ENCODE data around the gene CBARP.

CBARP gene

DNA sequence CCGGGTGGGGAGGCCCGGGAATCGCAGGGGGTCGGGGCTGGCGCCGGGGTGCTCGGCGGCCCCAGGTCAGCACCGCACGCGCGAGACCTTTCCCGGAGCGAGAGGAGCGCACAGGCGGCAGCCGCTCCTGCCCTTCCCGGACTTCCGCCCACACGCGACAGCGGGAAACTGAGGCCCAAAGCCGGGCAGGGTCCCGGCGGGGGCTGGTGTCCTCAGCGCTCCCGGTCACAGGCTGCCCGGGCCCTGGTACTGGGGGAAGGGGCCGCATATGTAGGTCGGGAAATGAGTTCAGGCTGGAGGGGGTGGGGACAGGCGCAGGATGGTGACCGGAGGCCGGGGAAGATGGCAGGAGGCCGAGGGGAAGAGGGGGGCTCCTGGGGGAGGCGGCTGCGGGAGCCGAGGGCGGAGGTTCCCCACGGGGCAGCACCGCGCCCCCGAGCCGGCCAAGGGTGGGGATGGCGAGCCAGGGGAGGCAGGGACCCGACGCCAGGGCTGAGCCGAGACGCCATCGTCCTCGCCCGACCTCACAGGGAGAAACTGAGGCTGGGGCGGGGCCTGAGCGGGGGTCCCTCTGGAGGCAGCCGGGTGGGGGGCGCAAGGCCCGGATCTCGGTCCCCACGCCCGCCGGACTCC lies 662 bp downstream of the CBARP start (continued):
- TF ChIP-seq, protein P1, sequence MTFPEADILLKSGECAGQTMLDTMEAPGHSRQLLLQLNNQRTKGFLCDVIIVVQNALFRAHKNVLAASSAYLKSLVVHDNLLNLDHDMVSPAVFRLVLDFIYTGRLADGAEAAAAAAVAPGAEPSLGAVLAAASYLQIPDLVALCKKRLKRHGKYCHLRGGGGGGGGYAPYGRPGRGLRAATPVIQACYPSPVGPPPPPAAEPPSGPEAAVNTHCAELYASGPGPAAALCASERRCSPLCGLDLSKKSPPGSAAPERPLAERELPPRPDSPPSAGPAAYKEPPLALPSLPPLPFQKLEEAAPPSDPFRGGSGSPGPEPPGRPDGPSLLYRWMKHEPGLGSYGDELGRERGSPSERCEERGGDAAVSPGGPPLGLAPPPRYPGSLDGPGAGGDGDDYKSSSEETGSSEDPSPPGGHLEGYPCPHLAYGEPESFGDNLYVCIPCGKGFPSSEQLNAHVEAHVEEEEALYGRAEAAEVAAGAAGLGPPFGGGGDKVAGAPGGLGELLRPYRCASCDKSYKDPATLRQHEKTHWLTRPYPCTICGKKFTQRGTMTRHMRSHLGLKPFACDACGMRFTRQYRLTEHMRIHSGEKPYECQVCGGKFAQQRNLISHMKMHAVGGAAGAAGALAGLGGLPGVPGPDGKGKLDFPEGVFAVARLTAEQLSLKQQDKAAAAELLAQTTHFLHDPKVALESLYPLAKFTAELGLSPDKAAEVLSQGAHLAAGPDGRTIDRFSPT (tag by site-specific recombination; IDR thresholded peaks at IDR 0.05), result peak; percentile 86
- no peak for TF ChIP-seq ZNF561 (tag by site-specific recombination; IDR thresholded peaks at IDR 0.05; ENCODE audit: borderline replicate concordance)
- TF ChIP-seq ZNF843 (tag by site-specific recombination; IDR thresholded peaks at IDR 0.05), result no peak
- no peak for TF ChIP-seq ZNF530 (tag by site-specific recombination; IDR thresholded peaks at IDR 0.05; ENCODE audit: low read depth)
- peak; percentile 74 for TF ChIP-seq KLF9 (tag by site-specific recombination; IDR thresholded peaks at IDR 0.05; ENCODE audit: low read depth)
- TF ChIP-seq GLIS2 (tag by site-specific recombination; IDR thresholded peaks at IDR 0.05), result peak; percentile 93
- TF ChIP-seq ZNF596 (tag by site-specific recombination; IDR thresholded peaks at IDR 0.05), result no peak
- no peak for TF ChIP-seq ZSCAN23 (tag by site-specific recombination; IDR thresholded peaks at IDR 0.05)
- no peak for TF ChIP-seq HOXA7 (CRISPR knock-in tag; IDR thresholded peaks at IDR 0.05; ENCODE audit: borderline replicate concordance)
- TF ChIP-seq ZNF423 (tag by site-specific recombination; IDR thresholded peaks at IDR 0.05), result no peak
- peak; percentile 72; the same call in 1 of the 2 replicates for TF ChIP-seq ZBTB7A (tag by site-specific recombination; IDR thresholded peaks at IDR 0.05; ENCODE audit: low read depth)
- TF ChIP-seq, protein P2, sequence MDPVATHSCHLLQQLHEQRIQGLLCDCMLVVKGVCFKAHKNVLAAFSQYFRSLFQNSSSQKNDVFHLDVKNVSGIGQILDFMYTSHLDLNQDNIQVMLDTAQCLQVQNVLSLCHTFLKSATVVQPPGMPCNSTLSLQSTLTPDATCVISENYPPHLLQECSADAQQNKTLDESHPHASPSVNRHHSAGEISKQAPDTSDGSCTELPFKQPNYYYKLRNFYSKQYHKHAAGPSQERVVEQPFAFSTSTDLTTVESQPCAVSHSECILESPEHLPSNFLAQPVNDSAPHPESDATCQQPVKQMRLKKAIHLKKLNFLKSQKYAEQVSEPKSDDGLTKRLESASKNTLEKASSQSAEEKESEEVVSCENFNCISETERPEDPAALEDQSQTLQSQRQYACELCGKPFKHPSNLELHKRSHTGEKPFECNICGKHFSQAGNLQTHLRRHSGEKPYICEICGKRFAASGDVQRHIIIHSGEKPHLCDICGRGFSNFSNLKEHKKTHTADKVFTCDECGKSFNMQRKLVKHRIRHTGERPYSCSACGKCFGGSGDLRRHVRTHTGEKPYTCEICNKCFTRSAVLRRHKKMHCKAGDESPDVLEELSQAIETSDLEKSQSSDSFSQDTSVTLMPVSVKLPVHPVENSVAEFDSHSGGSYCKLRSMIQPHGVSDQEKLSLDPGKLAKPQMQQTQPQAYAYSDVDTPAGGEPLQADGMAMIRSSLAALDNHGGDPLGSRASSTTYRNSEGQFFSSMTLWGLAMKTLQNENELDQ (tag by site-specific recombination; IDR thresholded peaks at IDR 0.05; ENCODE audit: low read depth), result no peak
- no peak for TF ChIP-seq SETDB1 (IDR thresholded peaks at IDR 0.05; ENCODE audit: insufficient read length, low read length)
- TF ChIP-seq ZNF274 (IDR thresholded peaks at IDR 0.05; ENCODE audit: low read length), result no peak
- no peak for TF ChIP-seq ZNF274 (tag by site-specific recombination; IDR thresholded peaks at IDR 0.05; ENCODE audit: borderline replicate concordance)
- TF ChIP-seq ZNF404 (tag by site-specific recombination; IDR thresholded peaks at IDR 0.05), result no peak
- peak; percentile 35; the same call in 1 of the 2 replicates for TF ChIP-seq ZNF391 (tag by site-specific recombination; IDR thresholded peaks at IDR 0.05; ENCODE audit: borderline replicate concordance, low read depth)
- TF ChIP-seq ZNF837 (tag by site-specific recombination; IDR thresholded peaks at IDR 0.05), result no peak
- TF ChIP-seq ZNF10 (tag by site-specific recombination; IDR thresholded peaks at IDR 0.05), result no peak
- no peak for TF ChIP-seq ZNF184 (tag by site-specific recombination; IDR thresholded peaks at IDR 0.05)
- TF ChIP-seq ZNF621 (tag by site-specific recombination; IDR thresholded peaks at IDR 0.05), result no peak
- TF ChIP-seq, protein P3, sequence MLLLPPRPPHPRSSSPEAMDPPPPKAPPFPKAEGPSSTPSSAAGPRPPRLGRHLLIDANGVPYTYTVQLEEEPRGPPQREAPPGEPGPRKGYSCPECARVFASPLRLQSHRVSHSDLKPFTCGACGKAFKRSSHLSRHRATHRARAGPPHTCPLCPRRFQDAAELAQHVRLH (tag by site-specific recombination; IDR thresholded peaks at IDR 0.05), result no peak
- TF ChIP-seq, protein P4, sequence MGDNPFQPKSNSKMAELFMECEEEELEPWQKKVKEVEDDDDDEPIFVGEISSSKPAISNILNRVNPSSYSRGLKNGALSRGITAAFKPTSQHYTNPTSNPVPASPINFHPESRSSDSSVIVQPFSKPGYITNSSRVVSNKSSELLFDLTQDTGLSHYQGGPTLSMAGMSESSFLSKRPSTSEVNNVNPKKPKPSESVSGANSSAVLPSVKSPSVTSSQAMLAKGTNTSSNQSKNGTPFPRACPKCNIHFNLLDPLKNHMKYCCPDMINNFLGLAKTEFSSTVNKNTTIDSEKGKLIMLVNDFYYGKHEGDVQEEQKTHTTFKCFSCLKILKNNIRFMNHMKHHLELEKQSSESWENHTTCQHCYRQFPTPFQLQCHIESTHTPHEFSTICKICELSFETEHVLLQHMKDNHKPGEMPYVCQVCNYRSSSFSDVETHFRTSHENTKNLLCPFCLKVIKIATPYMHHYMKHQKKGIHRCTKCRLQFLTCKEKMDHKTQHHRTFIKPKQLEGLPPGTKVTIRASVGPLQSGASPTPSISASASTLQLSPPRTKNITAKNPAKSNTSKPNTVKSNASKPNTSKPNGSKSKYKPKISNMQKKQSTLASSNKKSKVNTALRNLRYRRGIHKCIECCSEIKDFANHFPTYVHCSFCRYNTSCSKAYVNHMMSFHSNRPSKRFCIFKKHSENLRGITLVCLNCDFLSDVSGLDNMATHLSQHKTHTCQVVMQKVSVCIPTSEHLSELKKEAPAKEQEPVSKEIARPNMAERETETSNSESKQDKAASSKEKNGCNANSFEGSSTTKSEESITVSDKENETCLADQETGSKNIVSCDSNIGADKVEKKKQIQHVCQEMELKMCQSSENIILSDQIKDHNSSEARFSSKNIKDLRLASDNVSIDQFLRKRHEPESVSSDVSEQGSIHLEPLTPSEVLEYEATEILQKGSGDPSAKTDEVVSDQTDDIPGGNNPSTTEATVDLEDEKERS (tag by site-specific recombination; IDR thresholded peaks at IDR 0.05), result no peak
- TF ChIP-seq OVOL3 (tag by site-specific recombination; IDR thresholded peaks at IDR 0.05), result no peak
- TF ChIP-seq ZNF341 (tag by site-specific recombination; IDR thresholded peaks at IDR 0.05; ENCODE audit: low read depth), result peak; percentile 47; the same call in 1 of the 2 replicates
- no peak for TF ChIP-seq ZNF830 (tag by site-specific recombination; IDR thresholded peaks at IDR 0.05; ENCODE audit: low read depth)
- no peak for TF ChIP-seq ZNF366 (tag by site-specific recombination; conservative IDR thresholded peaks at IDR 0.05)
- no peak for TF ChIP-seq ZNF350 (tag by site-specific recombination; IDR thresholded peaks at IDR 0.05)
- TF ChIP-seq HOXD13 (CRISPR knock-in tag; IDR thresholded peaks at IDR 0.05; ENCODE audit: borderline replicate concordance), result no peak

Data from HEK293 (cell line).